Measurements from ENCODE around the gene ENPP6. TPM values are rescaled to one million over a fixed set of nuclear protein-coding genes. Genes with fewer than 3 reads are reported as not detected.

The ENPP6 gene
- total RNA-seq, 1 experiment from 2014 or later: not detected

DNA sequence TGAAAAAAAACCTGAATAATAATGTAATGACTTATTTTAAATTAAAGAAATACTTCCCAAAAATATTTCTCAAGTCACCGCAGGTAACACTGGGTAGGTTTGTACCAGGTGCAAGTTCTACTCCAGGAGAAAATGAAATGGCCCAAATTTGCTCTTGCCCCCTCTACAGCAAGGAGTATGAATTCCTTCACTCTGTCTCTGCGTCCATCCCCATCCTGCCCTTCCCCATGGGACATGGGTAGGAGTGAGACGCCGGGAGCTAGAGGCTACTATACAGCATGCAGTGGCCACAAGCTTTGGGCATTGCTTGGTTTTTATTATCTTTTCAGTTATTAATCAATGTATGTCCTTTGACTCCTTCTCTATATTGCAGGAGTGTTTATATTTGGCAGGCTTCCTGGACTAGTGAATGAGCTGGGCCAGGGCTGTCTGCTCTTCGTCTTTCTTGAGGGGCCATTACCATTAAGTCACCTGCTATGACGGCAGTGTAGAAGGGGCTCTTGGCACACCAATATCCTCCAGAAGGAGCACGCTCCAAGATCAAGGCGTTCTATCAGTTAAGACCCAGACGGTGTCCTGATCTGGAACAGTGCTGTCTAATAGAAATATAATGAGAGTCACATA, 149.6 kb downstream of the ENPP6 start:
- intact Hi-C loops (cut with micrococcal nuclease; ENCODE audit: unreplicated experiment): no loop called here
- Mint-ChIP-seq H3K4me1 (ENCODE audit: low read depth, unreplicated experiment) (peaks cover 7% of the 10 kb centered on the region), H3K27ac (ENCODE audit: unreplicated experiment) (no peak overlapping the region), H3K9me3 (ENCODE audit: unreplicated experiment) (no peaks in the 10 kb centered on the region), H3K36me3 (ENCODE audit: insufficient read depth, unreplicated experiment) (no peaks in the 10 kb centered on the region), H3K4me3 (ENCODE audit: unreplicated experiment) (no peak overlapping the region), H3K27me3 (ENCODE audit: insufficient read depth, unreplicated experiment) (peaks cover 3% of the 10 kb centered on the region)
- no TSS peak for BruUV-seq (replicated peaks)
- Histone ChIP-seq H3K9me3 (no peaks in the 10 kb centered on the region), H3K27me3 (replicated peaks; ENCODE audit: control insufficient read depth, insufficient read depth, low read length) (no peaks in the 10 kb centered on the region), H3K4me3 (ENCODE audit: low read depth, low read length) (no peak overlapping the region), H3K36me3 (ENCODE audit: control insufficient read depth, insufficient read depth, low read length) (no peaks in the 10 kb centered on the region), H3K4me1 (peaks cover 6% of the 10 kb centered on the region; the same call in 1 of the 2 replicates)
- POLR2A ChIA-PET: no interaction called here
- no peak for DNase-seq
- CTCF ChIA-PET: no interaction called here
- no peak for TF ChIP-seq CTCF (IDR thresholded peaks at IDR 0.05; ENCODE audit: insufficient read depth in 1 of 2, low read depth in 1 of 2, low read length in 1 of 2, severe bottlenecking in 1 of 2, unreplicated experiment in 1 of 2)

DNA sequence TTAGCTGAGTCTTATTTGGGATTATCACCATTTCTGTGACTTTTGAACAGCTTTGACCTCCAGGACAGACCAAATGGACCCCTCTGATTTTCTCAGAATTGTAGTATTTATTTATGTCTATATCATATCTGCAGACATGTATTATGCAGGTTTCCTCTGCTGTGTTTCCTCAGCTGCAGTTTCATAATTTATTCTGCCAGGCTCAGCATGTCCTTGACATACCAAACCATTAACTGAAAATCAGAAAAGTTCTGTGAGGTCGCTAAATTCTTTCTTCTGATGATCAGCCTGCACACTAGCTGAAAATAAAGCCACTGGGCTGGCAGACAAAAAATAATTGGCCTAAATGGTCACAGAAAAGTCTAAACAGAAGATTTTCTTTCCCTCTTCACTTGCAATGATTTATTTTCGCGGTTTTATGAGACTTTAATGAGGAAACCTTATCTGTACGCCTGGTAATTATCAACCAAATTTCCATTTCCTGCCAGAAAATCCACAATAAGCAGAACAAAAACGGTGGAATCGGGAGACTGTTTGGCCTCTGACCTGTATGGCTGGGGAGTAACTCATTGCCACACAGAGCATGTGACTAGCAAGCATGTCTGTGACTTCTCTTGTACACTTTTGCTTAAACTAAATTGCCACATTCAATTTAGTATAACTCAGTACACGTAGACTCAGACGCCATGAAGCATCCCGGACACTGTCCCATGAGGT, 150.9 kb downstream of the ENPP6 start:
- no peaks in the 10 kb centered on the region for H3K27me3 ChIP-seq (replicated peaks; ENCODE audit: control insufficient read depth, insufficient read depth, low read length)
- H3K9me3 ChIP-seq: no peaks in the 10 kb centered on the region
- H3K4me3 Mint-ChIP-seq (ENCODE audit: unreplicated experiment): no peak overlapping the region
- no peak overlapping the region for H3K4me3 ChIP-seq (ENCODE audit: low read depth, low read length)
- intact Hi-C loops (cut with micrococcal nuclease; ENCODE audit: unreplicated experiment): no loop called here
- TF ChIP-seq CTCF (IDR thresholded peaks at IDR 0.05; ENCODE audit: insufficient read depth in 1 of 2, low read depth in 1 of 2, low read length in 1 of 2, severe bottlenecking in 1 of 2, unreplicated experiment in 1 of 2): no peak
- POLR2A ChIA-PET: no interaction called here
- no TSS peak for BruUV-seq (replicated peaks)
- DNase-seq: no peak
- CTCF ChIA-PET: no interaction called here
- H3K36me3 ChIP-seq (ENCODE audit: control insufficient read depth, insufficient read depth, low read length): no peaks in the 10 kb centered on the region
- peaks cover 7% of the 10 kb centered on the region for H3K4me1 Mint-ChIP-seq (ENCODE audit: low read depth, unreplicated experiment)
- H3K9me3 Mint-ChIP-seq (ENCODE audit: unreplicated experiment): no peaks in the 10 kb centered on the region
- H3K4me1 ChIP-seq: peaks cover 6% of the 10 kb centered on the region; the same call in 1 of the 2 replicates
- H3K36me3 Mint-ChIP-seq (ENCODE audit: insufficient read depth, unreplicated experiment): no peaks in the 10 kb centered on the region
- H3K27me3 Mint-ChIP-seq (ENCODE audit: insufficient read depth, unreplicated experiment): peaks cover 3% of the 10 kb centered on the region
- no peak overlapping the region for H3K27ac Mint-ChIP-seq (ENCODE audit: unreplicated experiment)

DNA sequence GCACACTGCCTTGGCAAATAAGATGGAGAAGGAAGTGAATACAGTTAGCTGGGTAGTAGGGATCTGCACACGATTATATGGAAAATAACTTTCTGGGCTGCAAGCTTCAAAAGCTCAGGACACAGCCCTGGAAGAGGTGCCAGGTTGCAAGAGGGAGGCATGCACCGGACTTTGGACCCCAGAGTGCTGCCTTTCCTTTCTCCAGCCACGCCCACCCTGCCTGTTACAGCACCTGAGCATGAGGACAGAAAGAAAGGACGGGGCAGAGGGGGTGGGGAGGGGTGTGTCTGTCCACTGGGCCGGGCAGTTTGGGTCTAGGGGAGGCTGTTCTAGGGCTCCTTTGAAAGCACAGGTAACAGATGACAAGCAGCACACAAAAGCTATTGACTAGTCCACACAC, 152.8 kb downstream of the ENPP6 start:
- H3K4me3 Mint-ChIP-seq (ENCODE audit: unreplicated experiment): peak overlapping the region; percentile 30
- POLR2A ChIA-PET: no interaction called here
- Histone ChIP-seq H3K4me1 (peaks cover 6% of the 10 kb centered on the region; the same call in 1 of the 2 replicates), H3K27me3 (replicated peaks; ENCODE audit: control insufficient read depth, insufficient read depth, low read length) (no peaks in the 10 kb centered on the region), H3K36me3 (ENCODE audit: control insufficient read depth, insufficient read depth, low read length) (no peaks in the 10 kb centered on the region), H3K4me3 (ENCODE audit: low read depth, low read length) (no peak overlapping the region), H3K9me3 (no peaks in the 10 kb centered on the region)
- no peak overlapping the region for H3K27ac Mint-ChIP-seq (ENCODE audit: unreplicated experiment)
- no peak for TF ChIP-seq CTCF (IDR thresholded peaks at IDR 0.05; ENCODE audit: insufficient read depth in 1 of 2, low read depth in 1 of 2, low read length in 1 of 2, severe bottlenecking in 1 of 2, unreplicated experiment in 1 of 2)
- CTCF ChIA-PET: no interaction called here
- DNase-seq: peak; percentile 64 to 72
- no peaks in the 10 kb centered on the region for H3K9me3 Mint-ChIP-seq (ENCODE audit: unreplicated experiment)
- H3K27me3 Mint-ChIP-seq (ENCODE audit: insufficient read depth, unreplicated experiment): peaks cover 3% of the 10 kb centered on the region
- BruUV-seq (replicated peaks): no TSS peak
- peaks cover 7% of the 10 kb centered on the region for H3K4me1 Mint-ChIP-seq (ENCODE audit: low read depth, unreplicated experiment)
- H3K36me3 Mint-ChIP-seq (ENCODE audit: insufficient read depth, unreplicated experiment): no peaks in the 10 kb centered on the region
- intact Hi-C loops (cut with micrococcal nuclease; ENCODE audit: unreplicated experiment): no loop called here
